SKM-1 treated with dmso at 0.1 percent for 144 hours (cell line): ENCODE measurements around the gene GPA33.

Experiments
- DNase-seq: peaks from one replicate; lab custom pipeline; 2025; ENCODE audit not compliant: unreplicated experiment; lab: John Stamatoyannopoulos, UW

GPA33 gene

DNA sequence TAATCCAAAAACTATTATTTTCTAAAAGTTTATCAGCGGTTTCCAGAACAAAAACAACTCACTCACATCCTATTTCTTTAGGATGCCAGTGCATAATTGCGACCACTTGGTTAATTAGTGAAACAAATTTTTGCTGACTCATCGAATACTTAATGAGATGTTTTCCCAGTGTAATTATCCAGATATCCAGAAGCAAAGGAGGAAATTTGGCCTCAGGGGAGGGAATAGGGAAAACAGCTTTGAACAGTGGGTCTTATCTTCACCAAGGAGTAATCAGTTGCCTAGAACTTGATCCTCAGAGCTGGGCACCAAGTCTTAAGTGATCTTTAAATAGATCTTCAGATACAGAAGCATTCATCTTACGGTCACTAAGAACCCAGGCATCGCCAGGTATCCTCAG, 28.0 kb upstream of the GPA33 start:
- DNase-seq: no peak

GRCh38 chr1:167117225-167117624, 27.0 kb upstream of the GPA33 start:
- DNase-seq: no peak

DNA sequence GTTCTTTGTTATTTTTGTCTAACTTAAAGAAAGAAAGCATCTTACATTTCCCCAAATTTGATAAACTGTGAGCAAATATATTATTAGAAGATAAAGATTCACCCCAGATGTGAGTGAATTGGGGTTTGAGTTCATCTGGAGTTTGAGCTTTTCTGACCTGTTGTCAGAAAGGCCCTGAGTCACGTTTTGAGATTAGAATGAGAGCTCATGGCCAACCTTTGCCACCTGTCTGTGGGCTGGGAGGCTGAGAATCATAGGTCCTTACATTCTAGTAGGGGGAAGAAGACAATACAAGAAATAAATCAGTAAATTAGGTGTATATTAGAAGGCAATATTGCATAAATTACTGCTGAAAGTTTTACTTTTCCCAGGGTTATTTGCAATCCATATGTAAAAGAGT, 26.0 kb upstream of the GPA33 start:
- DNase-seq: no peak

DNA sequence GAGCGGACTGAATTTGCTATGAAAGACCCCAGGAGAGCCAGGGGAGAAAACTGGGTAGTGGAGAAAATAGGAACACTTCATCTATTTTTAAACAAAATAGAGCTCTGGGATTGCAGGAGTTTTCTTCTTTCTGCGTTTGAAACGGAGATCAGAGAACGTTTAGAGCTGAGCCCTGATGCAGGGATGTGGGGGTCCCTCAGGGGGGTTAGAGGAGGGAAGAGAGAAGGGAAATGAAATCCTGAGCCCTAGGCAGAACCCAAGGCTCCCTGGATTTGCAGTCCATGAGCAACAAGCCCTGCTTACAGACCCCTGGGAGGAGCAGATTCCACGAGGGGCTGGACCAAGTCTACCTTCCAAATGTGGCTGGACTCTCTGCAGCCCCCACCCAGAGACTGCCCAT, 25.5 kb upstream of the GPA33 start:
- no peak for DNase-seq

DNA sequence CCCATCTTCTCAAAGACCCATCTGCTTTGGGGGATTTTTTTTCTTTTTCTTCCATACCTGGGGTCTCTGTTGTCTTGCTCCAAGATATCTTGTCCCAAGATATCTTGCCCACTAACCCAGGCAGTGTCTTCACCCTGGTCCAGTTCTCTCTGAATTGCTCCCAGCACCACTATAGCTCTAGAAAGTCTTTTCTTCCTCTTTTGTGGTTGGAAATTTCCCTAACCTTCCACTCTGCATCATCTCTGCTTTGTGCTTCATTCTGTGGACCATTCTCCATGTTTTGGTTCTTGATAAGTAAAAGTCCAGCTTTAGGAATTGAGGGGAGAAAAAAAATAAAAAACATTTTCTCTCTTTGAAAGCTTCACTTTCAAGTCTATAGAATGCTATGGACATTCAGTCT, 24.5 kb upstream of the GPA33 start:
- peak; percentile 51 for DNase-seq

DNA sequence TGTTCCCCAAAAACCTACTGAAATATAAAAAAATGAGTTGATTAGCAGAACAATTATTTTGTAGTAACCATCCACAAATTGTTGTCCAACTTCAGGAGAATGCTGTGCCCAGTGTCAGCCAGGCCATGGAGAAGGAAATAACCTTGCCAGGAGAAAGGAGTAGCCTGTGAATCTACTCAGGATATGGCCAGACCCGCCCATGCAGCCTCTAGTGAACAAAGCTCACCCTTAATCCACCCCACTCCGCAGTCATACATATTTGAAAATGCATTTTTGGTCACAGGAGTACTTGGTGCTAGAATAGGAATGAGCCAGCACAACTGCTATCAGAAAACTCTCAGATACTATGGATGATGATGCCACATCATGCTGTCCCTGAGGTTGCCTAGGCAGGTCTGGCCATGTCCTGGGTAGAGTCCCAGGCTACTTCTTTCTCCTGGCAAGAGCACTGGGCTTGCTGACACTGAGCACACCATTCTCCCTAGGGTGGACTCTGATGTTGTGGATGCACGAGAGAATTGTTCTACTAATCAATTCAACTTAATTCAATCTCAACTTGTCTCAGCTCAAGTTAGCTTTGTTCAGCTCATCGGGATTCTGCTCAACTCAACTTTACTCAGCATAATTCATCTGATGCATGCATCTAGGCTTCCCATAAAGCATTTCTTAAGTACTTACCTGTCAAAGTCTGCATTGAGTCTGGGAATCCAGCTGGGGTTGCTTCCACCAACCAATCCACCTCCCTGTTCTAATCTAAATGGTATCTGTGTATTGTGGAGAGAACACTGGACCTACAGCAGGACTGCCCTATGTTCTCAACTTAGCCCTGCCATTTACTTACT, 21.9 kb upstream of the GPA33 start:
- DNase-seq: no peak

- DNase-seq: no peak
Measured at GRCh38 chr1:167110586-167110985, 20.4 kb upstream of the GPA33 start.

DNA sequence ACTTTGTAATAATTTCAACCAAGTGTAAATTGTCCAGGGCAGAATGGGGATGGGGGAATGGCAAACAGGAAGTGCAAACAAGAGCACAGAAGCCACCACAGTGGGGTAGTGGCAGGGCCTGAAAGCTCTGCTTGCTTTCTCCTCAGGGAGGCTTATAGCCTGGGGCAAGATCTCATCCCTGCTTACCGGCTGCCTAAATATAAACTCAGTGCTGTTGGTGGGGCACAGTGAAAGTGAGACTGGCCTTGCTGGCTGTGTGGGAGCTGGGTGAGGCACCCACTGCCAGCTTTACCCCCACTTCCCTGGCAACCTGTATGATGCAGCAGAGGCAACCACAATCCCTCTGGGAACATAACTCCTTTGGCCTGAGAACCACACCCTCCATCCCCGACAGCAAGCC, 18.9 kb upstream of the GPA33 start:
- DNase-seq: no peak

DNA sequence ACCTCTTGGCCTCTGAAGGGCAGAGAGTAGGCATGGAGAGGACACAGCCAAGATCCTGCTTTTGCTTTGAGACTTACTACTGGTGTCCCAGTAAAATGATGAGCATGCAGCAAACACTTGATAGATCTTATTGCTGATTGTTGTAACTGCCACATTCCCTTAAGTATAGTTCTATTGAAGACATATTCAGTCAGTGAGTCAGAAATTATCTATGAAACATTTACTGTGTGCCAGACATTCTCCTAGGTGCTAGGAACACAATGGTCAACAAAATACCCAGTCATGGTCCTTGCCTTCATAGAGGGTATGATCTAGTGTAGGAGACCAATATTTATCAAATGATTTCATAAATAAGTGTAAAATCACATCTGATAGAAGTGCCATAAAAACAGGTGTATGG, 17.3 kb upstream of the GPA33 start:
- DNase-seq: no peak

DNA sequence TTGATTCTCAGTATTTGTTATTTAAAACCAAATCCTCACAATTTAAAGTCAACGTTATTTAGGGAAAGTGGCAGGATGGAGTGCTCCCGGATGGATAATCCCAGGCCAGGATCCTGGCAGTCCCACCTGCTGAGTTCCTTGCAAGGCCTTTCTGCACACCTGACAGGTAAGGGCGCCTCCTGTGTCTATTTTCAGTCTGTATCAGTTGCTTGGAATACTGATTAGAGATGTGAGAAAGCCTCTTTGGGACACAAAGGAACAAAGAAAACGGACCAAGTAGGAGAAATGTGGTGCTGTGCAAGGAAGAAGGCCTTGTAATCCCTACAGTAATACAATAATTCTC, 15.9 kb upstream of the GPA33 start:
- no peak for DNase-seq

DNA sequence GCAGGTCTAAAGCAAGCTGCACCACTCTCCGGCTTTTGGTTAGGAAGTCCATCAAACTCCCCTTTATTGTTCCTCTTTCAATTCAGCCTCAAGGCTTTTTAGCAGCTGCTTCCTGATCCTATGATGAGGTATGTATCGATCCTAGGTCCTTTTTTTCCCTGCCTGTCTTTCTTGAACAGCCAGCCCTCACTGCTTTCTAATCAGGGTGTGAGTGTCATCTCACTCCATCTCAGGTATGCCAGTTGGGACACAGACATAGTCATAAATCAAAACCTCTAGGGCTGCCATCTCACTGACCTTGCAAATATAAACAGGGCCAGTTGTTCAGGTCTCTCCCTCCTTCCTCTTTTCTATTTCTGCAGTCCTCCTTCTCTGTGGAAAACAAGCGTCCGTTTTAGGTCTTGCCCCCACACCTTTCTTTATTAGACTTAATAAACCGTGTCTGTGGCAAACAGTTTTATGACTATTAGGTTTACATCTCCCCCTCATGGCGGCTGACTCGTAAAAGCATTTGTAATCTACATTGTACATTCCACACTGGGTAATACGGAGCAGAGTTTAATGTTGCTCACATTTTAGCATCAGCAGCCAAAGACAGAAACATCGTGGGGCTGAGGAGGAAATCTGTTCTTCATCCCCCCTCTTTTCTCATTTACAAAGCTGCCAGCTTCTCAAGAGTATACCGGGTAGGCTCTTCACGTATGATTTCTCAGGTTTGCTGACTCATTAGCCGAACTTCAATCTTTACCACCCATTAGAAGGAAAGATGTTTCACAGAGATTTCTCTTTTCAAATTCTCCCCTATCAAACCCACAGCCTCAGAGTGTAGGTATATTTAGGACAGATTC, 15.3 kb upstream of the GPA33 start:
- peak; percentile 27 for DNase-seq

DNA sequence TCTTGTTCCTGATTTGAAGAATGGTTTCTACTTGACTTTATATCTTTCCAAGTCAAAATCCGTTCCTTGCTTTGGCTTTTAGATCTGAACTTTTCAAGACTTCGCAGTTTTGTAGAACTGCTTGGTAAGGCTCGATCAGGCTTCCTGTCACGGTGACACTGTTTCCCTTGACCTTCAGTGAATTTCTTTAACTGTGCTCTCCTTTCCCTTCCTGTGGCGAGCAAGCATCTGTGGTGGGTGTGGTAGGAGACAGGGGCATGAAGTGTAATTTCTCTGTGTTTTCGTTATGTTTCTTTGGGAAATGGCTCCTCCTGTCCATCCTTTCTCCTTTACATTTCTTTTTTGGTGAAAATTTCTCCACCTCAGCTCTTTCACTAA, 14.1 kb upstream of the GPA33 start:
- no peak for DNase-seq

- DNase-seq: no peak
Measured at GRCh38 chr1:167102906-167103573, 12.9 kb upstream of the GPA33 start.

- no peak for DNase-seq
Measured at GRCh38 chr1:167101754-167102153, 11.6 kb upstream of the GPA33 start.

DNA sequence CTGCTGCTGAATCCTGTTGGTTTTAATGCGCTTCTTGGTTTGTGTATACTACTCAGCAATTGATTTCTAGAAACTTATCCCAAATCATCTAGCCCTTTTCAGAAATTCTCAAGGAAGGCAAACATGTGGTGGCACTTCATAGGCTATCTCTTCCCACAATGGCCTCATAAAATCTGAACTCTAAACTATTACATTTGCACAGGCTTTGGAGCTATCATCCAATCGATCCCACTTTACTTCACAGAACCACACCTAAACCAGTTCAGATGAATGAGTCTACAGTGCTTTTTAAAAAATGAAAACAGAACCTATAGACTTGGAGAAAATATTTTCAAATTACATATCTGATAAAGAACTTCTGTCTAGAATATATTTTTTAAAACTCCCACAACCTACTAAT, 10.6 kb upstream of the GPA33 start:
- DNase-seq: no peak

DNA sequence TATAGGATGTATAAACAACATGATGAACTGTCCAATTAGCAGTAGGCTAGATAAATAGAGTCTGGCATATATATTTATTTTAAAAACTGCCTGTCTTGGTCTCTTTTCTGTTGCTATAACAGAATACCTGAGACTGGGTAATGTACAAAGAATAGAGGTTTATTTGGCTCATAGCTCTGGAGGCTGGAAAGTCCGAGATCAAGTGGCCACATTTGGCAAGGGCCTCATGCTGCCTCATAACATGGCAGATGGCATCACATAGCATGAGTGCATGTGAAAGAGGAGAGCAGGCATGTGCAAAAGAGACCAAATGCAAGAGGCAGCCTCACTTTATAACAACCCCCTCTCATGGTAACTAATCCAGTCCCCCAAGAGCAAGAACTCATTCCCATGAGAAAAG, 9.7 kb upstream of the GPA33 start:
- DNase-seq: no peak

DNA sequence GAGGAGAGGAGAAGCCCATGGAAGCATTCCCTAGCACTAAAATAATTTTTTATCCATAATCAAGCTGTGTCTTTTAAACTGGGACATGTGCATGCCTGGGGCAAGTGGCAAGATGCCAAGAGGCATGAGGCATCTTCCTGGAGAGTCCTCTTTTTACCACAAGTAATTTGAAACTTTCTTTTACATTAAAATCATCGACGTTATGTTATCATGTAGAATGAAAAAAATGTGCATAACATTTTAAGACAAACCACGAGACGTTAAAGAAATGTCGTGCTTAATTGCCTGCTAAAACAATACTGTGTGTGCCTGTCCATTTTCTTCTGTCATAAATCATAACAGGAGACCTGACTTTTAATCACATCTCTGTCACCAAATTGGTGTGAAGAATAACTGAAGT, 5.2 kb upstream of the GPA33 start:
- no peak for DNase-seq

DNA sequence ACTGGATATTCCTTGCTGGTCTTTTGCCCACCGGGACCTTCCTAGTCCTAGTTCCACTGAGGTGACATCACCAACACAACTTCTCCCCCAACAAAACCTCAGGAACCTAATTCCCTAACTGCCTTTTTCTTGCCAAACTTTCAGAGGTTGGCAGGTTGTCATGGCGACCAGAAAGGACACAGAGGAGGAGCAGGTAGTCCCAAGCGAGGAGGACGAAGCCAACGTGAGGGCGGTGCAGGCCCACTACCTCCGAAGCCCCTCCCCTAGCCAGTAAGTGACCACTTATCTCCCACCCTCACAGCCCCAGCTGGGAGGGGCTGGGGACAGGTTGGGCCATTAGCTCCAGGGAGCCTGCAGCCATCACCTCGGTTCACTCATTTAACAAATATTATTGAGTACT, 4.5 kb upstream of the GPA33 start:
- DNase-seq: no peak

DNA sequence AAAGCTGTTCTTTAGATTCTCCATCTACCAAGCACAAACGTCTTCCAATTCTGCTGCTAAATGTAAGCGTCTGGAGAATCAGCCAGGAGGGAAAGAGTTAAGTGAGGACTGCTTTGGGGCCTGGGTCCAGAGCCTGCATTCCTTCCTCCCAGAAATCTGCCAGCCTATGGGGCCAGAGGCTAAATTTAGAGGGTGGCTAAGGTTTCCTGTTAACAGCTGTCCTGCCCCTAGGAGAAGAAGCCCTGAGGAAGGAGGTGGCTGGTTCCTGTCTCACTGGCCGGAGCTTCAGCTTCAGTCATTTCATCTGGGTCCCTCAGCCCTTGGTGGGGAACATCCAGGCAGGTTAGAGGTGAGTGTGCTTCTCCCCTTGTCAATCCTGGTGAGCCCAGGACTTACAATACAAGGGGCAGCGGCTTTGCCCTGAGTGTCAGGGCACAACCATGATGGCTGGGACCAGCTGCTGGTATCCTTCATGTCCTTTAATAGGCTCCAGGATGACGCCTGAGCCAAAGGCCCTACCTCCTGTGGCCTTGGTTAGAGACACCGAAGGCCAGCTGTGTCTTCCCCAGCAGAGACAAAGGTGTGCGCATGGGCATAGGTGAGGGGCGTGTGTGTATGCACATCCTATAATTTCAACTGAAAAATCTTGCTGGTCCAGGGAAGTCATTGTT, 3.8 kb upstream of the GPA33 start, which contains the start of gene STYXL2:
STYXL2 (plus strand) TSS at position 230 of the 671 bp plus-strand sequence. CDS start 775 bp downstream, outside the sequence.
- DNase-seq: no peak

GRCh38 chr1:167092653-167093052, 2.5 kb upstream of the GPA33 start:
- DNase-seq: no peak

DNA sequence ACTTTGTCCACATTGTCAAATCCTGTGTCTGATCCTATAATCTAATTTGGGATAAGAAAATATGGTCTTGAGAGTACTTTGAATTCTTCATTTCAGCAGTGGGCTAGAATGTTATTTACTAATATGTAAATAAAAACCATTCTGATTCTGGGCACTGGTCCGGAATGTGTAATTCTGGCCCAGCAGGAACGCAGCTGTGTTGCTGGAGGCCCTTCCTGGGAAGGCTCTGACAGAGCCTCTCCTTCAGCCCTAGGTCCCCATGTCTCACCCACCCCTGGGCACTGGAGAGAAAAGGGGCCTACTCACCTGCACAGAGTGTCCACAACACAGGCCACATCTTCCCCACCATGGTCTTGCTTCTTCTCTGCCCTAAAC, 251 bp downstream of the GPA33 start:
- DNase-seq: no peak
